Measurements from ENCODE around the gene ASB13.

ASB13 gene, protein sequence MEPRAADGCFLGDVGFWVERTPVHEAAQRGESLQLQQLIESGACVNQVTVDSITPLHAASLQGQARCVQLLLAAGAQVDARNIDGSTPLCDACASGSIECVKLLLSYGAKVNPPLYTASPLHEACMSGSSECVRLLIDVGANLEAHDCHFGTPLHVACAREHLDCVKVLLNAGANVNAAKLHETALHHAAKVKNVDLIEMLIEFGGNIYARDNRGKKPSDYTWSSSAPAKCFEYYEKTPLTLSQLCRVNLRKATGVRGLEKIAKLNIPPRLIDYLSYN

DNA sequence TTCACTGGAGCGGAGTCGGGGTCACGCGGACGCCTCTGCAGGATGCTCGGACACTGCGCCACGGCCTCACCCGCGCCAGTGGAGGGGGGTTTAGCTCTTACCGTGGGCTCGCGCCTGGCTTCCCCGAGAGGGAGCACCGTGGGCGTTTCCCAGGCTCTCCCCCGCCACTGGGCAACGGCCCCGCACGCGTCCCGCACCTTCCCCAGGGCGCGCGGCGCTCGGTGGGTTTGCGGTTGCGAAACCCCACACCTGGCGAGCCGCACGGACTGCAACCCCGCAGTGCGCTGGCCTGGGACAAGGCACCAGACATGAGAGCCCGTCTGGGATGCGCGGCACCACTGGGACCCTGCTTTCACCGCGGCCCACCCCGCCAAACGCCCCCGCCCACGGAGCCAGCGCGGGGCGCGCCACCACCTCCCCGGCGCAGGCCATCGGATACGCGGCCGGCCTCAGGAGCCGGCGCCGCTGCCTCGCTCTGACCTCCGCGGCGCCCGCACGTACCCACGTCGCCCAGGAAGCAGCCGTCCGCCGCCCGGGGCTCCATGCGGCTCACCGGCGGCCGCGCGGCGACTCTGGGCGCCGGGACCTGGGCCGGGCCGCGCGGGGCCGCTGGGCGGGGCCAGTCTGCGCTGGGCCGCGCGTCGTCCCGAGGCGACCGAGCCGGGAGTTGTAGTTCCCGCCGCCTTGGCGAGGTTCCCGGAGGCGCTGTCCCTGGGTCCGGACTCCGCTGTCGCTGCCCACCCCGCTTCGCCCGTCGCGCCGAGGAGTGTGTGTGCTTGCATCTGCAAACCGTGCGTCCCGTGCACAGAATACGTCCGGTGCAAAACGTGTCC, at the start of gene ASB13:
Gene ASB13, minus strand, starts transcription at position 588 of the 833 bp plus-strand sequence. Its CDS starts 44 bp downstream, at position 544.
- no peak for DNase-seq (ENCODE audit: low read depth in 2 of 2)

DNA sequence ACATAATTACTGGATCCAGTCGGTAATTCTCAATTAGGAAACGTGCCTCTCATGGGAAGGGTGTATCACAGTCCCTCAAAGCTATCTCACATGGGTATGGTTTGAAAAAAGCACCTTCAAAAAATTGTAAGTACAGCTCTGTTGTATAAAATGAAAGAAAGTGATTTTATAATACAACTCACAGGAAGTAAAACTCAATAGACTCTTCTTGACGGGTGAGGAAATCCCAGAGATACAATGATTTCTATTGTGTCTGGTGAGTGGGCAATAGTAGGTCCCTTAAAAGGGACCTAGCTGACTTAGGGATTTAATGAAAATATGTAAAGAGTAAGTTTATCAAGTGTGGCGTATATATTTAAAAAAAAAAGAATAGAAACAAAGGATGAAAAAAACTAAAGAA, 45.2 kb upstream of the ASB13 start:
- DNase-seq (ENCODE audit: low read depth in 2 of 2): no peak

GRCh38 chr10:5710859-5711258, 44.5 kb upstream of the ASB13 start:
- DNase-seq (ENCODE audit: low read depth in 2 of 2): no peak

DNA sequence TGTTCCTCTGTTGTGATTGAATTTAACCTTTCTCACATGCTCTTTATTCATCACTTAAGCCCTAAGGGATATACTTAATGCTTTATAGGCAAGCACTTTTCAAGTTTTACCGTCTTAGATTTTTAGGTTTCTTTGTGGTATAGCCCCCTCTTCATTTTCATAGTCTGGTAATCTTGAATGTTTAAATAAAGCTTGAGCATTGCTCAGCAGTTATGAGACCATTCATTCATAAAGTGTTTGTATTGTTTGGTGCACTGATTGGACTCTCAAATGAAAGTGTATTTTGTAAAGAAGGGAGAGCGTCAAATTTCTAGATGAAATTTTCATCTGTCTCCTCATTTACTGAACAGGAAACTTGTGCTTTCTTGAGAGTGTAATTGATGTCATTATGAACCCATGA, 43.5 kb upstream of the ASB13 start:
- DNase-seq (ENCODE audit: low read depth in 2 of 2): no peak

DNA sequence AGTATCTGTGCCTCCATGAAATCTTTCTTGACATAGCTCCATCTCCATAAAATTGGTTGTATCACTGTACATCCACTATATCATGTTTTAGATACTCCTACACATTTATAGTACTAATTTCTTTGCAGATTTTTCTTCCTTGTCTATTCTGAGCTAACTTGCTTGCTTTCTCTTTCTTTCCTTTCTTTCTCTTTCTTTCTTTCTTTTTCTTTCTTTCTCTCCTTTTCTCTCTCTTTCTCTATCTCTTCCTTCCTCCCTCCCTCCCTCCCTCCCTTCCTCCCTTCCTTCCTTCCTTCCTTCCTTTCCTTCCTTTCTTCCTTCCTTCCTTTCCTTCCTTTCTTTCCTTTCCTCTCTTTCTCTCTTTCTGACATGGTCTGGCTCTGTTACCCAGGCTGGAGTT, 42.0 kb upstream of the ASB13 start:
- no peak for DNase-seq (ENCODE audit: low read depth in 2 of 2)

DNA sequence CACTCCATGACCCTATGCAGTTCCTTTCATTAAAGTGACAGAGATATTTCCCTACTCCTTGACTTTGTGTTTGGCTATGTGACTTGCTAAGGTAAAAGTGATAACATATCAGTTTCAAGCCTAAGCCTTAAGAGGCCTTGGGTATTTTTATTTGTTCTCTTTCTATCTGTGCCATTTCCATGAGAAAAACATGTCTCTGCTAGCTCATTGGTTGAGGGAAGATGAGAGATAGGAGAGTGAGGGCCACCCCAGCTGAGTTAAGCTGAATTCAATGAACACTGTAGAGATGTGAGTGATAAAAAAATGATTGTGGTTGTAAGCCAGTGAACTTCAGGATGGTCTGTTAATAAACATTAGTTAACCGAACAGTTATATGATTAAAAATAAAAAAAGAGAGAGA, 31.7 kb upstream of the ASB13 start:
- no peak for DNase-seq (ENCODE audit: low read depth in 2 of 2)

- no peak for DNase-seq (ENCODE audit: low read depth in 2 of 2)
These were observed 30.9 kb upstream of the ASB13 start for GRCh38 chr10:5697342-5697741.

DNA sequence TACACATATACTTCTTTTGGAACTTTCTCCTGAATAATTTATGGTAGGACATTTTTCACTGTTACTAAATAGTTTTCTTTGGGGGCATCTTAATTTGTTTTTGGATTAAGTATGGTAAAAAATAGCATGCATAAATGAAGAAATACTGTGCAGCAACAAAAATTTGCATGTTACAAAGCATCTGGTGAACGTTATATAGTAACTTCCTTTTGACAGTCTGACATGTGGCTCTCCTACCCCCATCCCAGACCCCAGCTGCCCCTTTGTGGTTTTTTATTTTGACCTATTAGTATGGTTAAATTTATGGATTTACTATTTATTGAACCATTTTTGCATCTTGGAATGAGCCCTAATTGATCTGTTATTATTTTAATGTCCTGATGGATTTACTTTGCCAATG, 28.2 kb upstream of the ASB13 start:
- DNase-seq (ENCODE audit: low read depth in 2 of 2): no peak

DNA sequence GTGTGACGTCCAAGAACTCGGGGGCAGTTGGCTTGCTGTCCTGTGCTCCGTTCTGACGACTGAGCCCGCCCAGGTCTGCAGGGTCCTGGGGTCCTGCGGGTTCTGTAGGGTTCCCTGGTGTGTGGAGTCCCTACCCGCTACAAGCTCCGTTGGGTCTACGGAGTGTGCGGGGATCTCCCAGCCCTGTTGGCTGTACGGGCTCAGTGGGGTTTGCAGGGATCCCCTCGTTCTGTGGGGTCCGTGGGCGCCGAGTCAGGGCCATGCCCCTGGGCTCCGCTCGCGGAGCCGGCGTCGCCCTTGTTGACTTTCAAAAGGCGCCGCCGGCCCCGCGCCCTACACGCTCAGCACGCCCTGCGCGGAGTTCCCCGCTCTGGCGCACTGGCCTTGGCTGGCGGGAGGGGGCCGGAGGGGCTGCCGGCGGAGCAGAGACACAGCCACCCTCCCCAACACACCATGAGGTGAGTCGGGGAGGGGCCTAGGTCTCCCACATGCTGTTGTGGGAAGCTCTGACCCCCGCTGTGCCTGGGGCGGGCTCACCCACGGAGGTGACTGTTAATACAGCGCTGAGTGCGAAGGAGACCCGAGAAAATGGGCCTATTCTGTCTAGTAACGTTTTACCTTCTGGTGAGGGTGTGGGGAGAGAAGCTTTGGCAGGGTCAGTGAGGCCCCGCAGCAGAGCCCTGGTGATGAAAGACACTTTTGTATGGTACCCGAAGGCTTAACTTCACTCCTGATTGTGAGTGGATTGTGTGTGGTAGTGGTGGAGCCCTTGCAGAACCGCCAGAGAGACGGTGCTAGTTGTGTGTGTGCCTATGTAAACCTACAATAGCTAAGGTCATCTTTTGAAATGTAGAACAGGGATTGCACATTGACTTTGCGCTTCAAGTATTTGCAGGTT, 26.3 kb upstream of the ASB13 start:
- peak; percentile 55 to 58 for DNase-seq (ENCODE audit: low read depth in 2 of 2)

DNA sequence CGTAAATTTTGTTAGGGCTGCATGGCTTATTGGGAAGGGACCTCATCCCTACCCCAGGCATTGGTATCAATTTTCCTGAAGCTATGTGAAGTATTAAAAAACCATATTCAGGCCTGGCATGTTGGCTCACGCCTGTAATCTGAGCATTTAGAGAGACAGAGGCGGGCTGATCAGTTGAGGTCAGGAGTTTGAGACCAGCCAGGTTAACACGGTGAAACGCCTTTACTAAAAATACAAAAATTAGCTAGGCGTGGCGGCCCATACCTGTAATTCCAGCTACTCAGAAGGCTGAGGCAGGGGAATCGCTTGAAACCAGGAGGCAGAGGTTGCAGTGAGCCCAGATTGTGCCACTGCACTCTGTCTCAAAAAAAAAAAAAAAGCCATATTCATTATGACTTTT, 25.4 kb upstream of the ASB13 start:
- DNase-seq (ENCODE audit: low read depth in 2 of 2): no peak

DNA sequence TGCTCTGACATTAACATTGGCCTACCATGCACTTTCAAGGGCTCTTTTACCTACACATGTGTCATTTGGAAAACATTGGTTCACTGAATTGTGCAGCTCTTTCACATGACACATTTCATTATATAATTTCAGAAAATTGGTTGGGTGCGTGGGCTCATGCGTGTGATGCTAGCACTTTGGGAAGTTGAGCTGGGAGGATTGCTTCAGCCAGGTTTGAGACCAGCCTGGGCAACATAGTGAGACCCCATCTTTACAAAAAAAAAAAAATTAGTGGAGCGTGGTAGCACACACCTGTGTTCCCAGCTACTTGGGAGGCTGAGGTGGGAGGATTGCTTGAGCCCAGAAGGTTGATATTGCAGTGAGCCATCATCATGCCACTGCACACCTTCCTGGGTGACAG, 22.2 kb upstream of the ASB13 start:
- DNase-seq (ENCODE audit: low read depth in 2 of 2): no peak

- no peak for DNase-seq (ENCODE audit: low read depth in 2 of 2)
These were observed 19.4 kb upstream of the ASB13 start for GRCh38 chr10:5685764-5686240.

- peak; percentile 33 to 52 for DNase-seq (ENCODE audit: low read depth in 2 of 2)
These were observed 18.8 kb upstream of the ASB13 start for GRCh38 chr10:5684971-5685763.

DNA sequence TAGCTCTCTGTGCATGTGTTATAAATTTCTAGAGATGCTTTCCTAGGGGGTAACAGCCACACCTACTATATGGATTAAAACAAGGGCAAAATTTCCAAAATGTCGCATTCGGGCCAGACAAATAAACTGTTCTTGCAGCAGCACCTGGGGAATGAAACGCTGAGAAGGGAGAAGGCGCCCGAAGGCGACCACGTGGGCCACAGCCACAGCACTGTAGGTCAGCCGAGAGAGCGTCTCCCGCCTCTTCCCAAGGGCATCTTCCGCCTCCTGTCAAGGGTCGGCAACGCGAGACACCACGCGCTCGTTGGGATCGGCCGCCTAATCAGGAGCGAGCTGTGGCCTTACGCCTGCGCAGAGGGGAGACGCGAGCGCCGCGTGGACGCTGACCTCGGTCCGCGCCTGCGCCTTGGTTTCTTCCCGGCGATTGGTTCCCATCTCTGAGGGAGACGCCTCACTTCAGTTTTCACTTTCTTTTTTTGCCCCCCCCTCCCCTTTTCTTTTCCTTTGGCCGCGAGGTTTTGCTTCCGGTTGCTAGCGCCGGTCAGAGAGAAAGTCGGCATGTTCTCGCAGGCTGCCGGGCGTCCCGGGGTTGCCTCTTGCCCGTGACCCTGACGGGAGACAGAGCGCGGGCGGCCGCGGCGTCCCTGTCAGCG, 18.0 kb upstream of the ASB13 start, which contains the start of gene TASOR2:
Gene TASOR2, plus strand, starts transcription at position 521 of the 653 bp plus-strand sequence. CDS start 35,805 bp downstream, outside the sequence.
- DNase-seq (ENCODE audit: low read depth in 2 of 2): peak; percentile 93 to 95

- no peak for DNase-seq (ENCODE audit: low read depth in 2 of 2)
These were observed 16.7 kb upstream of the ASB13 start for GRCh38 chr10:5683065-5683464.

- DNase-seq (ENCODE audit: low read depth in 2 of 2): no peak
These were observed 15.5 kb upstream of the ASB13 start for GRCh38 chr10:5681930-5682329.

GRCh38 chr10:5679606-5680005, 13.2 kb upstream of the ASB13 start:
- DNase-seq (ENCODE audit: low read depth in 2 of 2): no peak

- no peak for DNase-seq (ENCODE audit: low read depth in 2 of 2)
These were observed 12.6 kb upstream of the ASB13 start for GRCh38 chr10:5679037-5679435.

DNA sequence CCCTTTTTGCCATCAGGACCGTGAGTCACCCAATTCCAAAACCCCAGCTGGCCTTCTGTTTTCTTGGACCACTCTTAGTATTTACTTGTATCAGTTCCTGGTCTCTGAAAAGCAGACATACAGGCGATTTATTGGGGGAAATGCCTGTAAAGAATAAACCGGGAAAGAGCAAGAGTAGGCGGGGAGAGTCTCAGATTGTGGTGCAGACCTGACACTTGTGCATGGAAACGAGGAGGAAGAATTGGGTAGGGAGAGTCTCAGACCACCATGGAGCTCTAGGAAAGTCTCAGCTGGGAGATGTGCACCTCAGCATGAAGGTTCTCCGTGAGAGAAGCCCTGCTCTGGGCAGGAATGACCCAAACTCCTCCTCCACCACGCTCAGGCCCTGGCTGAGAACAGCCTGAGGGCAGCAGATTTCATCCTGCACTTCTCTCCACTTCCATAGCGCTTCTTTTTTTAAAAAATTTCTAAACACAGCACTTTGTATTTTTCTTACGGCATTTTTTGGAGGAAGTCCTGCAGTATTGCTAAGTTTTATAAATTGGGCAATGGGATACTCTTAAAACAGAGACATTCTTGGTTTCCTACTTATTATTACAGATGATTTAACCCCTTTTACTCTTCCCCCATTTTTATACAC, 12.1 kb upstream of the ASB13 start:
- no peak for DNase-seq (ENCODE audit: low read depth in 2 of 2)
